ENCODE measurements around the gene RPS10. TPM values are rescaled to one million over a fixed set of nuclear protein-coding genes. Genes with fewer than 3 reads are reported as not detected.

The RPS10 gene
- total and polyA plus RNA-seq, 2 donors (not counting 3 experiments of a cell fraction or from before 2014, with no cell fraction given): 1,416 to 5,496 TPM

DNA sequence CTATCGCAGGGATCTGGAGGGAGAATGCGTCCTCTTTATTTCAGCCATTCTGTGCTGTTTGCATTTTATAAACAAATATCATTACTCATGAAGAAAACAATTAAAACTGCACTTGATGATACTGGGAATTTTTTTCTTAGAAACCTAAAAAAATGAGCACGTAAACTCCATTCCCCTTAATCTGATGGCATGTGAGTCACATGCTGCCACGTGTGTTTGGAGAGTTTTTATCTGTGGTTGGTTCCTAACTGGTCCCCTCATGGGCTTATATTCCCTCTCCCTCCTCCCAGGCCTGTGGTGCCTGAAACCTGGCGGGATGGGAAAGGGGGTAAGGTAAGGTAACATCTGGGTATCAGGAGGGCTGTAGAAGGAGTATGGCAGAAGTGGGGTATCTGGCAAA, 46.6 kb upstream of the RPS10 start:
- no peak overlapping the region for H2AFZ ChIP-seq (ENCODE audit: low read depth, low read length)
- H3K4me1 ChIP-seq (ENCODE audit: control insufficient read depth, extremely low read depth, insufficient read depth, low read length): no peaks in the 10 kb centered on the region
- intact Hi-C loops (cut with micrococcal nuclease): no loop called here
- DNase-seq (ENCODE audit: low read depth, low spot score) (no peak), FAIRE-seq (no peak)
- no peak overlapping the region for H3K4me2 ChIP-seq (ENCODE audit: insufficient read depth, low read length)
- H3K9me3 ChIP-seq (replicated peaks; ENCODE audit: control insufficient read depth, insufficient read depth, low read length): no peaks in the 10 kb centered on the region
- dilution Hi-C loops (cut with MboI; ENCODE audit: extremely low pct_ligation_motif_present, low sequenced_read_pairs): no loop called here
- H3K27ac ChIP-seq (ENCODE audit: insufficient read depth, low read depth, low read length): no peak overlapping the region
- TF ChIP-seq POLR2AphosphoS5 (IDR thresholded peaks at IDR 0.05; ENCODE audit: insufficient read depth, low read depth, low read length) (no peak), POLR2A (IDR thresholded peaks at IDR 0.05; ENCODE audit: low read depth, low read length) (no peak)
- ChIA-PET POLR2A (no interaction called here), CTCF (interaction anchor here (1.2 kb wide), 1 partner anchor 8 kb away, joined by 4 read pairs; no protein-coding TSS in a partner anchor)
- BruUV-seq (replicated peaks): no TSS peak
- no peaks in the 10 kb centered on the region for H3K36me3 ChIP-seq (ENCODE audit: control insufficient read depth in 2 of 2, extremely low read depth in 1 of 2, insufficient read depth in 2 of 2, low read length in 2 of 2)
- H4K20me1 ChIP-seq (replicated peaks; ENCODE audit: control insufficient read depth, extremely low read depth, insufficient read depth, low read length): no peaks in the 10 kb centered on the region
- no peaks in the 10 kb centered on the region for H3K79me2 ChIP-seq (ENCODE audit: control insufficient read depth, insufficient read depth, low read length)
- H3K9ac ChIP-seq (replicated peaks; ENCODE audit: extremely low read depth, insufficient read depth, low read length): no peak overlapping the region
- H3K9me1 ChIP-seq (replicated peaks; ENCODE audit: control insufficient read depth, extremely low read depth, insufficient read depth, low read length): no peaks in the 10 kb centered on the region
- H3K4me3 ChIP-seq (replicated peaks in 1 of 3; ENCODE audit: insufficient read depth in 1 of 3, low read depth in 1 of 3, low read length in 3 of 3): no peak overlapping the region
- H3K27me3 ChIP-seq (ENCODE audit: control insufficient read depth in 2 of 2, insufficient read depth in 2 of 2, low read length in 2 of 2): no peaks in the 10 kb centered on the region

DNA sequence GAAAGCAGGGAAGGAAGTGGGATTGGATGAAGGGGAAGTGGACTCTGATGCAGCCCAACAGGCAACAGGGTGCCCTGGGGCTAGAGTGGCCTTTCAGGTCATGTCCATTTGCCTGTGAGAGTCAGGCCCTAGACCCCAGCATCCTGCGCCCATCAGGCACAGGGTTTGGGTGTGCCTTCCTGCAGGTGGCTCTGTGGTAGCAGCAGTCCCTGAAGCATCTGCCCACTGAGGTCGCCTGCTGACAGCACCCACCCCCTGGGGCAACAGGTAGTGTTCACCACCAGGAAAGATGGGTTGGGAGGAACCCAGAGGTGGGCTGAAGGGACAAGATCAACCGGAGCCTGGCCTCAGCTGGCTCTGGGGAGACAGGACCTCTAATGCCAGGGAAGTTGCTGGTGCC, 43.6 kb upstream of the RPS10 start:
- no TSS peak for BruUV-seq (replicated peaks)
- POLR2A ChIA-PET: no interaction called here
- FAIRE-seq: no peak
- Histone ChIP-seq H3K9me3 (replicated peaks; ENCODE audit: control insufficient read depth, insufficient read depth, low read length) (no peaks in the 10 kb centered on the region), H3K4me1 (ENCODE audit: control insufficient read depth, extremely low read depth, insufficient read depth, low read length) (no peaks in the 10 kb centered on the region), H3K36me3 (ENCODE audit: control insufficient read depth in 2 of 2, extremely low read depth in 1 of 2, insufficient read depth in 2 of 2, low read length in 2 of 2) (no peaks in the 10 kb centered on the region), H3K27me3 (ENCODE audit: control insufficient read depth in 2 of 2, insufficient read depth in 2 of 2, low read length in 2 of 2) (peaks cover 4 to 5% of the 10 kb centered on the region in 2 experiments), H3K79me2 (ENCODE audit: control insufficient read depth, insufficient read depth, low read length) (no peaks in the 10 kb centered on the region), H2AFZ (ENCODE audit: low read depth, low read length) (no peak overlapping the region), H3K4me2 (ENCODE audit: insufficient read depth, low read length) (no peak overlapping the region), H3K9me1 (replicated peaks; ENCODE audit: control insufficient read depth, extremely low read depth, insufficient read depth, low read length) (no peaks in the 10 kb centered on the region), H3K4me3 (replicated peaks in 1 of 3; ENCODE audit: insufficient read depth in 1 of 3, low read depth in 1 of 3, low read length in 3 of 3) (no peak overlapping the region), H3K27ac (ENCODE audit: insufficient read depth, low read depth, low read length) (no peak overlapping the region), H4K20me1 (replicated peaks; ENCODE audit: control insufficient read depth, extremely low read depth, insufficient read depth, low read length) (no peaks in the 10 kb centered on the region), H3K9ac (replicated peaks; ENCODE audit: extremely low read depth, insufficient read depth, low read length) (no peak overlapping the region)
- dilution Hi-C loops (cut with MboI; ENCODE audit: extremely low pct_ligation_motif_present, low sequenced_read_pairs): no loop called here
- intact Hi-C loops (cut with micrococcal nuclease): no loop called here
- CTCF ChIA-PET: interaction anchor here (2.2 kb wide), 1 partner anchor 10 kb away, joined by 6 read pairs; no protein-coding TSS in a partner anchor
- no peak for DNase-seq (ENCODE audit: low read depth, low spot score)
- TF ChIP-seq GATA2 (IDR thresholded peaks at IDR 0.05; ENCODE audit: insufficient read depth, insufficient read length, low read depth, low read length): no peak

Data from endothelial cell of umbilical vein (primary cell).